Right lung (tissue), 5 donors: ENCODE results near the gene PHLDB1. TPM values are rescaled to one million over a fixed set of nuclear protein-coding genes. Genes with fewer than 3 reads are reported as not detected.
"Not testable (repeated sequence)": the region's sequence is repeated elsewhere in the genome, so short reads cannot be mapped to it uniquely, and the experiment has no call there.

Source experiments
- DNase-seq, 2 donors: peaks; one replicate each; pipeline ENCODE4 v3.0.0-alpha.2; 2013
- polyA plus RNA-seq, 5 donors: library from polyadenylated mRNA; unstranded; fragments of 120-200 nt; gene quantifications; one replicate each; pipeline versions ENCODE4 v1.2.1 to v1.2.3, GENCODE V29; 2013; ENCODE audit warnings: inconsistent platforms in 1 of 5, low replicate concordance in 1 of 5; ENCODE audit not compliant: insufficient read length in 5 of 5, insufficient read depth in 1 of 5

Gene PHLDB1
- polyA plus RNA-seq, 5 donors = 72.4 to 102 (median 87.0) TPM

DNA sequence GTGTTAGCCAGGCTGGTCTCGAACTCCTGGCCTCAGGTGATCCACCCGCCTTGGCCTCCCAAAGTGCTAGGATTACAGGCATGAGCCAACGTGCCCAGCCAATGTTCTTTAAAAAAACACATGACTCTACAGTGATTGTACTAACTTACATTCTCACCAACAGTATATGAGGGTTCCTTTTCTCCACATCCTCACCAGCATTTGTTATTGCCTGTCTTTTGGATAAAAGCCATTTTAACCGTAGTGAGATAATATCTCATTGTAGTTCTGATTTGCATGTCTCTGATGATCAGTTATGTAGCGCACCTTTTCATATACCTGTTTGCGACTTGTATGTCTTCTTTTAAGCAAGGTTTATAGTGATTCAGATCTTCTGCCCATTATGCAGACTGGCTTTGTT is 75.5 kb downstream of the PHLDB1 start:
- not testable (repeated sequence) for DNase-seq

DNA sequence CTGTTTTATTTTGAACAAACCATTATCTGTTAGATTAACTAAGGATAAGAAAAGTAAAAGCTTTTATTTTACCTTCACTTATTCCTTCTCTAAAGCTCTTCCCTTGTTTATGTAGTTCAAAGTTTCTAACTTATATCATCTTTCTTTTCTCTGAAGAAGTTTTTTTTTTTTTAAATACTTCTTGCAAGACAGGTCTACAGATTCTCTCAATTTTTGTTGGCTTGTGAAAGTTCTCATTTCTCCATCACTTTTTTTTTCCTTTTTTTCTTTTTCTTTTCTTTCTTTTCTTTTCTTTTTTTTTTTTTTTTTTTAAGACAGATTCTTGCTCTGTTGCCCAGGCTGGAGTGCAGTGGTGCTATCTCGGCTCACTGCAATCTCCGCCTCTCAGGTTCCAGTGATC is 76.8 kb downstream of the PHLDB1 start:
- no peak for DNase-seq

DNA sequence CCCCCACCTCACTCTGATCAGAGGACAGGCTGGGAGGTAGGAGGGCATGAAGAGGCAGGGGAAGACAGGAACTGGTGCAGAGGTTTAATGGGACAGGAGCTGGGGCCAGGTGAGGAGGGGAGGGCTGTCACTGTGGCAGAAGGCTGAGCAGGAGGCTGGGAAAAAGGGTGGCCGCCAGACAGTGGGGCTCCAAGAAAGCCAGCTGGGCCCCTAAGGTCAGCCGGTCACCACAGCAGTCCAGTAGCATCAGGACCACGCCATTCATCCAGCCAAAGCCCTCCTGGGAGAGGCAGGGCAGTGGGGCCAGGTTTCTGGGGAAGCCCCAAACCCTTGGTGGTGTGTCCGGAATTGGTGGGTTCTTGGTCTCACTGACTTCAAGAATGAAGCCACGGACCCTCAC is 80.5 kb downstream of the PHLDB1 start:
- DNase-seq = no peak

DNA sequence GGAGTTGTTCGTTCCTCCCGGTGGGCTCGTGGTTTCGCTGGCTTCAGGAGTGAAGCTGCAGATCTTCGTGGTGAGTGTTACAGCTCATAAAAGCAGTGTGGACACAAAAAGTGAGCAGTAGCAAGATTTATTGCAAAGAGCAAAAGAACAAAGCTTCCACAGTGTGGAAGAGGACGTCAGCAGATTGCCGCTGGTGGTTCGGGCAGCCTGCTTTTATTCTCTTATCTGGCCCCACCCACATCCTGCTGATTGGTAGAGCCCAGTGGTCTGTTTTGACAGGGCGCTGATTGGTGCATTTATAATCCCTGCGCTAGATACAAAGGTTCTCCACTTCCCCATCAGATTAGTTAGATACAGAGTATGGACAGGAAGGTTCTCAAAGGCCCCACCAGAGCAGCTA is 80.9 kb downstream of the PHLDB1 start:
- DNase-seq = not testable (repeated sequence)

DNA sequence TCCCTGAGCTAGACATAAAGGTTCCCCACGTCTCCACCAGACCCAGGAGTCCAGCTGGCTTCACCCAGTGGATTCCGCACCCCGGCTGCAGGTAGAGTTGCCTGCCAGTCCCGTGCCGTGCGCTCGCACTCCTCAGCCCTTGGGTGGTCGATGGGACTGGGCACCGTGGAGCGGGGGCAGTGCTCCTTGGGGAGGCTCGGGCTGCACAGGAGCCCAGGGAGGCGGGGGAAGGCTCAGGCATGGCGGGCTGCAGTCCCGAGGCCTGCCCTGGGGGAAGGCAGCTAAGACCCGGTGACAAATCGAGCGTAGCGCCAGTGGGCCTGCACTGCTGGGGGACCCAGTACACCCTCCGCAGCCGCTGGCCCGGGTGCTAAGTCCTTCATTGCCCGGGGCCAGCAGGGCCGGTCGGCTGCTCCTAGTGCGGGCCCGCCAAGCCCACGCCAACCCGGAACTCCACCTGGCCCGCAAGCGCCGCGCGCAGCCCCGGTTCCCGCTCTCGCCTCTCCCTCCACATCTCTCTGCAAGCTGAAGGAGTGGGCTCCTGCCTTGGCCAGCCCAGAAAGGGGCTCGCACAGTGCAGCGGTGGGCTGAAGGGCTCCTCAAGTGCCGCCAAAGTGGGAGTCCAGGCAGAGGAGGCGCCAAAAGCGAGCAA is 81.6 kb downstream of the PHLDB1 start:
- DNase-seq = no peak

DNA sequence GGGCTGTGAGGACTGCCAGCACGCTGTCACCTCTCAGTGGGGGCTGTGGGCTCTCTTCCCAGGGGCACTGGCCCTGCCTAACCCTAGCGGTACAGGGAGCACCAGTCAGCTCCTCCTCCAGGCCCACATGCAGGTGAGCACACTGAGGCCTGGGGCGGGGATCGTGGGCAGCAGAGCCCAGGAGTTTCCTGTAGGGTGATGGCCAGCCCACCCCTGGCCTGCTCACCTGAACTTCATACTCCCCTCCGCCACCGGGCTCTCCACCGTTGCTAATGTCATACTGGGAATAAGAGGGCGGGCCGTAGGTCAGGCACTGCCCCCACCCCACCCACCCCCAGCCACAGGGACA is 82.1 kb downstream of the PHLDB1 start:
- no peak for DNase-seq

DNA sequence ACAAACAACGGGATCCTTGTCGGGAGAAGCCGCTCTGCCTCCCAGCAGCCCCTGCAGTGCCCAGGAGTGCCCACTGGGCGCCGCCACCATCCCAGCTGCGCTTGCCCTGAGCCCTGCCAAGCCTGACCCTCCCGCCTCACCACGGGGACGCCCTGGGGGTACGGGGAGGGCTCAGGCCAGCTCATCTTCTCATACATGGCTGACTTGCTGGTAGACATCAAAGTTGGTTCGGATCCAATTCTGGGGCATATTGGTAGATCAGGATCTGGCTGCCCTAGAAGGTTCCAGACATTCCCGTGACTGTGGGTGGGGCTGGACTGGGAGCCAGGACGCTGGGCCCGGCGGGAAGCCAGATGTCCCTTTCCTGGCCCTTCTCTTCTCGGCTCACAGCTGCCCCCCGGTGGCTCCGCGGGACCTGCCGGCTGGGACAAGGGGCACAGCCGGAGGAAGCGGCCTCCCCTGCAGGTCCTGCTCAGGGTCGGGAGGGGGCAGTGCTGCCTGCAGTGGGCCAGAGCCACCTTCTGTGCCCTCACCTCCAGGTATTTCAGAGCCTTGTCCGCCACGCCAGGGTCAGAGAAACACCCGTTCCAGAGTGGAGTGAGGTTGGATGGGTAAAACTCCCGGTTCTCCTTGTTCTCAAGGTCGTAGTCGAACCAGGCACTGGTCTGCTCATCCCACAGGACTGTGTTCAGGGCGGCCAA is 82.6 kb downstream of the PHLDB1 start:
- peak; percentile 86 to 93 for DNase-seq

DNA sequence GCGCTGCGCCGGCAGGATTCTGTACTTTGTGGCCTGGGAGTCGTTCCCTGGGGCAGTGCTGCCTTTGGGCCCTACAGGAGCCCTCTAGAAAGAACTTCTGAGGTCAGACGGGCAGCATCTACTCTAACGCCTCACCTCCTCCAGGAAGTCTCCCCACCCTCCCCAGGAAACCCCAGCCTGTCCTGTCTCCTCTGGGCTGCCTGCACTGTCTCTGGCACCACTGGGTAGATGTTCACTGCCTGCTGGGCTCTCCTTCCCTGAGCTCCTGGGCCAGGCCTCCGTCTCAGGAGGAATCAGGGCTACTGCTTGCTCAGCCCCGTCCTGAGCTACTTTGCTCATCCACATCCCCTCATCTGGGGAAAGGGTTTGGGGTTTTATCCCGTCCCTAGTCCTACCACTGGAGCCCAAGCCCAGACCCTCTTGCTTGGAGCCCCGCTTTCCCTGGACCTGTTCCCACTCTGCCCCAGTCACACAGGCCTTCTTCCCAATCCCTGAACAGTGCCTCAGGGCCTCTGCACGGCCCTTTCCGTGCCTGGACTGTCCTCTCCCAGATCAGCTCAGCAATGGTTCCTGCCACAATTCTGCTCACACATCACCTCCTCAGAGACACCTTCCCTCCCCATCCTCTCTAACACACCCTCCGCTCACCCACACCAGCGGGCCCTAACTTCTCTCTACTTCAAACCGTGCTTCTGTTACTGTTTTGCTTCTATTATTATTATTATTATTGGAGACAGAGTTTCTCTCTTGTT is 83.3 kb downstream of the PHLDB1 start:
- no peak for DNase-seq

DNA sequence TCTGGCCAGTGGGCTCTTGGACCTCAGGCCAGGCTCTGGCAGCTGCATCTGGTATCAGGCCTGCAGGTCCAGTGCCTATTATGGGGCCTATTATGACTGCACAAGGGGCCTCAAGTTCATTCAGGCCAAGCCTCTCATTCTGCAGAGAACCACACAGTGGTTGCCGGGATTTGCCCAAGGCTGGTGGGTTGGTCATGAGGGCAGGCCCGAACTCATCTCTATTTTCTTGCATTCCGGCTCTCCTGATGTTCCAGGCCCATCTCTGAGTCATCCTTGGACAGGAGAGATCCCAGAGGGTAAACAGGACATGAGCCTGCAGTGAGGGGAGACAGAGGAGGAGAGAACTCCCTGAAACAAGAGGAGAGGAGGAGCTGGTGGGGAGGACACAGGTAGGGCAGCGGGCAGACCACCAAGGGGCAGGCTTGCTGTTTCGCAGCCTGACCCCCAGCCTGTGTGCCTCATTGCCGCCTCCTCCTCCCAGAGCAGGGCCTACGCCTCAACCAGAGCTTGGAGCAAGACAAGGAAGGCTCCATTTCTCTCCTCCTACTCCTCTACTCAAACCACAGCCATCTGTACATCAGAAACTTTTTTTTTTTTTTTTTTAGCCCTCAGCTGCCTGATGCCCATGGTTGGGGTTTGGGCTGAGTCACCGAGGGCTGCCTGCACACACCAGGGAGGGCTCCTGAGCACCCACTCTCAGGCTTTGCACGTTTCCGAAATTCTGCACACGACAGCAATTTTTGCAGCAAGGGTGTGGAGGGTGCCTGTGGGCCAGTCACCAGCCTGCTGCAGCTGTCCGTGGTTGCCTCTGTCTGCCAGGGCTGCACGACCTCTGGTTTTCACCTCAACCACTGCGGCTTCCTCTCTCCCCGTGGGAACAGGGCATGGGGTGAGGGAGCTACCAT is 84.8 kb downstream of the PHLDB1 start:
- DNase-seq = no peak

DNA sequence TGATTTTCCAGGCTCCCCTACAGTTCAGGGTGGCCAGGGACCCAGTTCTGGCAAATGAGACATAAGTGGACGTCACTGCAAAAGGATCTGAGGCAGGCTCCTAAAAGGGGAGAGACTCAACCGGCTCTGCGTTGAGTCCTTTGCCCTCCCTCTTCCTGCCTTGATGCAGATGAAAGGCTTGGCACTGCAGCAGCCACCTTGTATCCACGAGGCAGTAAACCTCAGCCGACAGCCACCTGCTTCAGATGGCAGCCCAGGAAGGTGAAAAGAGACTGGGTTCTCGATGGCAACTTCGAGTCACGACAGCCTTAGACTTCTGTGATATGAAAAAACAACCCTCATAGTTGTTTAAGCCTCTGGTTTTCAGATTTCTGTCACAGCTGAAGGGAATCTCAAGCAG is 86.8 kb downstream of the PHLDB1 start:
- no peak for DNase-seq

DNA sequence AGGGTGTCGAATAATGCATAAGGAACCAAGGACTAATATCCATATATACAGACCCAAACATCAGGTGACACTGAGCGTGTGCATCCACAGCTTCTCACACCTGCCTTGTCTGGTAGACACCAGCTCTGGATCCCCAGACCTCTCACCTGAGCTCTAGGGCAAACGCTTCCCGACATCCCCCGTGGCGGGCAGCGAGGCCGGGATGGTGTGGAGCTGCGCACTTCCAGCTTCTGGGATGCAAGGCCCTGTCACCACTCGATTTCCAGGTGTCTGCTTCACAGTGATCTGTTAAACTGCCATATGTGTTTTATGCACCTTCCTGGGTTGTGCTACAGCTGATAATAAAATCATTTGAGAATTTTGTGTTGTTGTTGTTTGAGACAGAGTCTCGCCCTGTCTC is 87.4 kb downstream of the PHLDB1 start:
- no peak for DNase-seq

DNA sequence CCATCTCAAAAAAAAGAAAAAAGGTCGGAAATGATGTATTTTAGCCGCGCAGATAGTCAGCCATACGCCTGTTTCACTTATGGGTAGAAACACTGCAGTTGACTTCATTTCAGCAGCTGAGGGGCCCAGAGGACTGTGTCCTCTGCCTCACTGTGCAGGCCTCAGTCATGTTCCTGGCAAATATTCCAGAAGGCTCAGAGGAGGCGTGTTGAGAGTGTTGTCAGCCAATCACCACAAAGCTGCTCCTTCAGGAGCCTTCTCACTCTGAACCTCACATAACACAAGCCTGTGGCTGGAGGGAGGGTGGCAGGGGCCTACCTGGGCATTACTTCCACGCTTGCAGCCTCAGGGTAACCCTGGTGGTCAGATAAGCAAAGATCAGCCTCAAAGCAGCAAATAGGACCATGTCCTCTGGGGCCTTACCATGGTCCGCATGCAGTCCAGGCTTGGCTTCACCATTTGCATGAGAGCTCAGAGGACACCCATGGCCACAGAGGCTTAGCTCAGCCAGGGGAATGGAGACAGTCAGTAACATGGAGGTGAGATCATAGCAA is 89.3 kb downstream of the PHLDB1 start:
- DNase-seq = no peak

DNA sequence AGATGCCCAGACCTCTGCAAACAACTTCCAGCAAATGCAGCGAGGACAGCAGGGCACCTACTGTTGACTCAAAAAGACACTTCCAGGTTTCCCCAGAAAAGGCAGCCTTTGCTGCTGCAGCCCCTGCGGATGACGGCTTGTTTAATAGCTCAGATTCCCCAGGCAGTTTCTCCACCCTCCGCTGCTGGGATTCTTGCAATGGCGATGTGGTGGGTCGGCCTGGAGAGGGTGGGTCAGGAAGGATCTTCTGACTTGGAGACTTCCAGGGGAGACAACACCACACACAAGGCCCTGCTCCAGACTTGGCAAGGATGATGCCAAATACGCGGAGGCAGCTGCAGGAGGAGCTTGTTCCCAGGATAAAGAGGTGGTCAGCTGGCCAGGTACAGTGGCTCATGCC is 89.9 kb downstream of the PHLDB1 start:
- no peak for DNase-seq

DNA sequence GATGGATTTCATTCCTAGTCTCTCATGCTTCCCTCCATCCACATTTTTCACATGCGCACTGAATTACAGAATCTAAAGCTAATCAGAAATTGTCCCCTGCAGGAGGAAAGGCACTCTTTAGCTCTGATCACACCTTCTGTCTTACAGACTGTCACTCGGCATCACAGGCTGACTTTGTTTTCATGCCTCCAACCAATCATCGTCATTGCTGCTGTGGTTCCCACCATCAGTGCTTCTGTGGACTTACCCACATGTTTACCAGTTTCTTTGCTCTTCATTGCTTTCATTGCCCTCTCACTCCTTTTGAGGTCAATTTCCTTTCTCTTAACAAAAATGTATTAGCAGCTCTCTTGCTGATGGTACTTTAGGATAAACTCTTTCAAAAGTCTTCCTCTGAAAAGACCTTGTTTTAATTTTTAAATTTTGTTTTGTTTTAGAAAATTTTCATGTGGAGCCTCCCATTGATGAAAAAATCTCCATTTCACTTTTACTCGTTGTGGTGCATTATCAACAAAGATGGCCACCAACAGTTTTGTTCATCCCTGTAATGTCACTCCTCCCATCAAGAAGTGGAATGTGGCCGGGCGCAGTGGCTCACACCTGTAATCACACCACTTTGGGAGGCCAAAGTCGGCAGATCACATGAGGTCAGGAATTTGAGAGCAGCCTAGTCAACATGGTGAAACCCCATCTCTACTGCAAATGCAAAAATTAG is 92.2 kb downstream of the PHLDB1 start:
- DNase-seq = no peak

DNA sequence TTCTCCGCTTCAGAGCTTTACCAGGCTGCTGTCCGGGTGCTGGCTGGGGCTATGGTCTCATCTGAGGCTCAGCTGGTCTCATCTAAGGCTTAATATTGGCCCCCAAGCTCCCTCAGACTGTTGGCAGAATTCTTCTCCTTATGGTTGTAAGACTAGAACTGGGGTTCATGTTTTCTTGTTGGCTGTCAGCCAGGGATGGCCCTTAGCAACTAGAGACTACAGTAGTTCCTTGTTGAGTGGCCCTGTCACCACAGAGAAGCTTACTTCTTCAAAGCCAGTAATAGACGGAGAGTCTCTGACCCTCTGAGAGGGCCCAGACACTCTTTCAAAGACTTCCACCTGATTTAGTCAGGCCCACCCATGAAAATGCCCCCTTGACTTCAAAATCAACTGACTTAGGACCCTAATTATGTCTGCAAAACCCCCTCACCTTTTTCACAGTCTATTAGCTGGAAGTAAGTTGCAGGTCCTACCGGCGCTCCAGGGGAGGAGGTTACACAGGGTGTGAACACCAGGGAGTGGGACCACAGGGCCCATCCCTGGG is 96.2 kb downstream of the PHLDB1 start:
- DNase-seq = no peak

DNA sequence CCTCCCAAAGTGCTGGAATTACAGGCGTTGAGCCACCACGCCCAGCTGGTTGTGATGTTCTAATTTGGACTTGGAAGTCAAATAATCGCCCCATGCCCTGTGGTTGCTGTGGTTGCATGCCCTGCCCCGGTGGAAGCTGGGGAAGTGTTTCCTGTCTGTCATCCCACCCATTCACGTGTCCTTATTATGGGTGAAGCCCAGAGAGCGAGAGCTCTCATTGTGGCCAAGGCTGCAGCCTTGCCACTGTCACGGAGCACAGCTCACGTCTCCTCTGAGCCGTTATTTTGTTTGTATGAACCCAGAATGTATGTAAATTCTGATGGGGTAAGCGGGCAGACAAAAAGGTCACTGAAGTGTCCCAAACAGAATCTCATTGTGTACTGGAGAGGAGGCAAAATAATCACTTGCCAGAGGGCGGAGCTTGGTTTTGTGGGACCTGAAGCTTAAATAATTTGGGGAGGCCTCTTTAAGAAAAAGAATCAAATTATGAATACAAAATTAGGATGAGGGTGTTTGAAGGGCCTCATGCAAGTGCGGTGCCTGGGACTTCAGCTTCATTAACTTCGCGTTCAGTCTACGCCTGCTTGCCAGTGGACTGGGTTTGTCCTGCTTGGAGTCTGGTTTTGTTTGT is 97.8 kb downstream of the PHLDB1 start:
- DNase-seq = no peak

DNA sequence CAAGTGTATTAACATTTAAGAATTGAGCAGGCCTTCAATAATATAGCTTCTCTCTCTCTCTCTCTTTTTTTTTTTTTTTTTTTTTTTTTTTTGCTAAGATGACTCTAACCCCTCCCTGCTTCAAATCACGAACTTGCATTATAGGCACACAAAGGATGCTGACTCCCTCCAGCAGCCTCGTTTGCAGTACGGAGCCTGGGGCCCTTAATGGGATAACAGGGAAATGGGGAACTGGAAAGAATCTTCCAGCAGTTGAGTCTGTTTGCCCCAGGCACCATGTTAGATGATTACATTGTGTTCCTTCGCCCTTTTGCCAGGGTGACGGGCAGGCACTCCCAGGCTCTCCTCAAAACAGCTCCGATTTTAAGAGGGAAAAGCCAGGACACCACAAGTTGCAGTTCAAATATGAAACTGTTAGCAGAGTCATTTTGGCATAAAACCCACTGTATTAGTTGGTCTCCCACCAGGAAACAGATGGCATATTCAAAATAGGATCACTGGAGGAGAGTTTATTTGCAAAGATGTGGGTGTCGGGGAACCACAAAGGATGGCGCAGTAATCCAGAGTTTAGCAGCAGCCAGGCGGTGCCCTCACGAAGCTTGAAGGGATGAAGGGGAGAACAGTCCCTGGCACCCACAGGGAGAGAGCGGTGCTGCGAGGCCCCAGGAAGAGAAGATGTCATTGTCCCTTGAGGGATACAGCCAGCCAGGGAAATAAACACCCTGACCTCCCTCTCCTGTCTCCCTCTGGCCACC is 98.6 kb downstream of the PHLDB1 start:
- no peak for DNase-seq

DNA sequence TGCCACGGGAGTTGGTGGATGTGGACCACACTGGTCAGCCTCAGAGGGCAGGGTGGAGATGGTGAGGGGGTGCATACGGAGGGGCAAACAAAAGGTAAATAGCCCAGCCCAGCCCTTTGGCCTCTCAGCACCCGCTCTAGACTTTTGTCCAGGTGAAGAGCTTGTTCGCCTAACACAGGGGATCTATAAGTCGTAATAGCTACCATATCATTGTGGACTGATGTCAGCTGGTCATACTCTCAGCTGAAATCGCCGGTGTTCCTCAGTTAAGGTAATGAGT is 99.1 kb downstream of the PHLDB1 start:
- DNase-seq = no peak
